GM18505 (cell line): ENCODE data around the gene TP53BP2.
"Not testable (repeated sequence)": the region's sequence is repeated elsewhere in the genome, so short reads cannot be mapped to it uniquely, and the experiment has no call there.

Experiments used
- ATAC-seq: cut with Tn5 transposase; IDR thresholded peaks from one replicate; pipeline ENCODE4 v1.9.1; 2021; ENCODE audit not compliant: unreplicated experiment
- POLR2A ChIP-seq: IDR thresholded peaks from 4 replicates; pipeline ENCODE4 v1.6.1; 2011; ENCODE audit warnings: borderline replicate concordance; ENCODE audit not compliant: insufficient read depth, insufficient read length; ENCODE audit errors: extremely low read depth

The TP53BP2 gene

DNA sequence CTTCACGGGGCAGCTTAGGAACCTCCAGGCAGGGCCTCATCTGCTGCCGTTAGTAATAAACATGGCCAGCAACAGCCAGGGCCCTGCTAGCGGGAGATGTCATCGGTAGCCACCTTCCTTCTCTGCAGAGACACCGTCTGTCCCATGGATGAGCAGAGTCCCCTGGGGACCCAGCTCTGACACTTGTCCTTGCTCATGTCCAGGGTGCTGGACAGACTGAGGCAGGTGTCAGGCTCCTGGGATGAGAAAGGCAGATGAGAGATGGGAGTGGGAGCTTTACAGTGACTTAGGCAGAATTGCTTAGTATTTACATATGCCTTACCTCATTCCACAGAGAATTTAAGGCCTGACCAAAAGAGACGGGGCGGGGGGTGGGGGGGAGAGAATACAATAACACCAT is 108.4 kb downstream of the TP53BP2 start:
- no peak for TF ChIP-seq POLR2A
- ATAC-seq = no peak

DNA sequence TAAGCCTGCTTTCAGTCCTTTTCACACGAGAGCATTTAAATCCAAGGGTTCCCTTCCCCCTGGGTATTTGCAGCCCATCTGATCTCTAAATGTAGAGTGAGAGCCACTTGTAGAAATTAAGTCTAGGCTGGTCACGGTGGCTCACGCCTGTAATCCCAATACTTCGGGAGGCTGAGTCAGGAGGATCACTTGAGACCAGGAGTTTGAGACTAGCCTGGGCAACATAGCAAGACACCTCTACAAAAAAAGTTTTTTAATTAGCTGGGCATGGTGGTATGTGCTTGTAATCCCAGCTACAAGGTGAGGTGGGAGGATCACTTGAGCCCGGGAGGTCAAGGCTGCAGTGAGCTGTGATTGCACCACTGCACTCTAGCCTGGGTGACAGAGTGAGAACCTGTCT is 109.1 kb downstream of the TP53BP2 start:
- ATAC-seq = not testable (repeated sequence)

DNA sequence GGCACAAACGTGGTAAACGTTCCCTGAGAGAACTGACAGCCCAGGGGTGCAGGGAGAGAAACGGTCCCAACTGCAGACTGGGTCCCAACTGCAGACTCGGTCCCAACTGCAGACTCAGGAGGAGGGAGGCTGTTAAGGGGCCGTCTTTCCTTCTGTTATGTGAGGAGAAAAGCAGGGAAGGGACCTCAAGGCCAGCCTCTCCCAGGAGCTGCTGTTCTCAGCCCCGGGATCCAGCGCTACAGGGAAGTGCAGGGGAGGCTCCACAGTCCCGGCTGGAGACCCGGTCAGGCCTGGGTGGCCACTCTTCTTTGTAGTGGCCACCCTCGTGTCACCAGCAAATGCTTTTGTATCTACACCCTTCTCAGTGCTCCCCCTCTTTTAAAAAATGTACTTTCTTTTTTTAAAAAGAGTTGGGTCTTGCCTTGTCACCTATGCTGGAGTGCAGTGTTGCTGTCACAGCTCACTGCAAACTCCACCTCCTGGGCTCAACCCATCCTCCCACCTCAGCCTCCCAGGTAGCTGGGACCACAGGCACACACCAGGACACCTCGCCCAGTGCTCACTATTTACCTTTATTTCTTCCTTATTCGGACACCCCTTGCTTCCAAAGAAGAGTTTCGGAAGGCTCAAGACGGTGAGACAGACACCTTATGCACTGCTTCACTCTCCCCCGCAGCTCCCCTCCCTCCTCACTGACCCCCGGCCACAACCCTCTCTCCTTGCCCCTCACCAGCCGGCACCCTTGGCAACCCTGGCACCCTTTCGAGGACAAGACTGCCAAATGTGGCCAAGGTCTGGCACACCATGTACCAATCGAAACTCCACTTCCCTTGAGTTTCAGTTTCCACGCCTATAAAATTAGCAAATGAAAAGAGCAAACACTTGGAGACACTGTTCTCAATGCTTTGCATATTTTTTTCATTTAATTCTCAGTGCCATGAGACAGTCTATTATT is 111.6 kb downstream of the TP53BP2 start:
- ATAC-seq = no peak
- TF ChIP-seq POLR2A = no peak

DNA sequence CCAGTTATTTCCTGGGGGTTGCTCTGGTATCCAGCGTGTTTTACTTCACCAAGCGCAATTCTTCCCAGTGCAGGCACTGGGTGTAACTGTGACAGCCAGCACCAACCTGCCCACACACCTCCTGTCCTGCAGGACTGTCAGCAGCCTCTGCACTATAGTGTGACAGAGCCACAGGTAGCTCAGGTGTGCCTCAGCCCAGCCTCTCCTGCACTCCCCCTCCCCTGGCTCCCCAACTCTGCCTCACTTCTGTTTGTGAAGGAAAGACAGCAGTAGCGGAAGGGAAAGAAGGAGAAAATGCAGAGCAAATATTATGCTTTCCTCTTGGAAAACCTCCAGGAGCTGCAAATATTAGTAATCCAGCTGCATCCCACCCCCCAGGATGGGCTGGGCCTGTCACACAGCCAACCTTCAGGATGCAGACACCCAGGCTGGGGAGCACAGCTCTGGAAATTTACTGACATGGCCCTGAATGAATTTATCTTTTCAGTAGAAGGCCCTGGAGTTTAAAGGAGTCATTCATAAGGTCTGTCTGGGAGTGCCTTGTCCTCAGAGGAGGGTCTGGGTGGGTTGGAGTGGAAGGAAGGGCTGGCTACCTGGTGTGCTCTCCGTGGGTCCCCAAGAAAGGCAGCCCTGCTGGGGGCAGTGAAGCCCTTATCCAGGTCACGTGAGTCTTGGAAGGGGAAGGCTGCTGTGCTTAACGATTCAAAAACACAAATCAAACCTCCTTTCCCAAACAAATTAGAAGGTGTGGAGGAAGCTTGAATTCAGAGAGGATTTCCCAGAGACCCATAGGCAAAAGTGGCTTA is 112.6 kb downstream of the TP53BP2 start:
- TF ChIP-seq POLR2A = no peak
- no peak for ATAC-seq

DNA sequence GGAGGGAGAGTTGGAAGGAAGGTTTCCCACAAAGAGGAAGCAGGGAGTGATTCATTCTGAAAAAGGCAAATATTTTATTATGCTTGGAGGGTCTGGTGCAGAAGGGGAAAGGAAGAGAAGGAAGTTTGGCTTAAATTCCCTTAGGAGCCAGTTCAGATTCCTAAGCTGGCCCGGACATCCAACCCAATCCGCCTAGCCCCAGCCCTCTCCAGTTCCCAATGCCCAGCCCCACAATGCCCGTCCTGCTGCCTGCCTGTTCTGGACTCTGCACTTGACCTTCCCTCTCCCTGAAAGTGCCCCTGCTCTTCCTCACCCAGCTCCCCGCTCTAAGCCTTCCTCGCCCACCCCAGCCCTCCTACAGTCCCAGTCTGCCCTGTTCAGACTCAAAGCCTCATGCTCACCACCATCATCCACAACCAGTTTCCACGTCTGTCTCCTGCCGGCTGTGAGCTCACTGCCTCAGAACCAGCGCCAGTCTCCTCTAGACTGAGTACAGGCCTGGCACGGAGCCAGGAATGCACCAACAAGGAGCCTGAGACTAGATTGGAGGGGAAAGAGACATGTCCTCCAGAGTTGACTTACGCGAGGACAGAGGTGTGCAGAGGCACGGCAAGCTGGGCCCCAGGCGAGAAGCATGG is 114.5 kb downstream of the TP53BP2 start:
- no peak for ATAC-seq
- no peak for TF ChIP-seq POLR2A

DNA sequence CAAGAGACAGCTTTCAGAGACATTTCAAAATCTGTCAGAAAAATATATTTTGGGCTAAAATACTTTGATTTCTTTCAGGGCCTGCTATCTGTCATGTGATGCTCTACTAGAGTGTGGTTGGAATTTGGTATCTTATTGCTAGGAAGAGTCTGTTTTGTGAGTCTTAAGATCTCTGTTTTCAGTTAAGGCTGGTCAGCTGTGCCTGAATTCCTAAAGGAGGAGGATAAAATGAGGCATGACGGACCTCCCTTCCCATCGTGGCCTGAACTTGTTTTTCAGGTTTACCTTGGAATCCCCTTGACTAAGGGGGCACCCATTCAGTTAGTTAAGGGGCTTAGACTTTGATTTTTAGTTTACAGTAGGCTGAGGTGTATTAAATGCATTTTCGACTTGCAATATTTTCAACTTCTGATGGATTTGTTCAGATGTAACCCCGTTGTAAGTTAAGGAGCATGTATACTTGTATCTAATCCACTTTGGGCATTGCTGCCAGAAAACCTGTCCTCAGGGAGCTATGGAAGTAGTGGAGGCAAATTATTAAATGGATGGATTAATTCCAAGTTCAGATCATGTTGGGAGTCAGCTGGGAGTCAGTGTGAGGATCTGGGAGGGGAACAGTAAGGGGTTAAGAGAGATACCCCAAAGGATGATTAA is 115.1 kb downstream of the TP53BP2 start:
- ATAC-seq = no peak
- TF ChIP-seq POLR2A = no peak

DNA sequence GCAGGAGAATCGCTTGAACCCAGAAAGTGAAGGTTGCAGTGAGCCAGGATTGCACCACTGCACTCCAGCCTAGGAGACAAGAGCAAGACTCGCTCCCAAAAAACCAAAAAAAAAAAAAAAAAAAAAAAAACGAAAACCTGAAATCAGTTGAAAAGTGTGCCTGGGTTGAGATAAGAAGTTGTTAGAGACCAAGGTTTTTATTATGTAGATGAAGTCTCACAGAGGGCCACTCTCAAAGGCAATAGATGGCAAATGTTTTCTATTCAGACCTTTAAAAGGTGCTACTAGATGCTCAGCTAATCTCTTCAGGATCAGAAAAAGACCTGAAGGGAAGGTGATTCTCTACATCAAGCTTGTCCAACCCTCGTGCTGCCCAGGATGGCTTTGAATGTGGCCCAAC is 115.8 kb downstream of the TP53BP2 start:
- no peak for ATAC-seq
- no peak for TF ChIP-seq POLR2A
